CD4-positive, alpha-beta T cell treated with Interleukin-12 subunit alpha and Interleukin-12 subunit beta, for 1 hour (primary cell): ENCODE results near the gene CIAO3.
"Not testable (repeated sequence)": the region's sequence is repeated elsewhere in the genome, so short reads cannot be mapped to it uniquely, and the experiment has no call there.

ENCODE experiments used
- DNase-seq: peaks from one replicate; pipeline ENCODE4 v3.0.0-alpha.2; 2020

The CIAO3 gene

DNA sequence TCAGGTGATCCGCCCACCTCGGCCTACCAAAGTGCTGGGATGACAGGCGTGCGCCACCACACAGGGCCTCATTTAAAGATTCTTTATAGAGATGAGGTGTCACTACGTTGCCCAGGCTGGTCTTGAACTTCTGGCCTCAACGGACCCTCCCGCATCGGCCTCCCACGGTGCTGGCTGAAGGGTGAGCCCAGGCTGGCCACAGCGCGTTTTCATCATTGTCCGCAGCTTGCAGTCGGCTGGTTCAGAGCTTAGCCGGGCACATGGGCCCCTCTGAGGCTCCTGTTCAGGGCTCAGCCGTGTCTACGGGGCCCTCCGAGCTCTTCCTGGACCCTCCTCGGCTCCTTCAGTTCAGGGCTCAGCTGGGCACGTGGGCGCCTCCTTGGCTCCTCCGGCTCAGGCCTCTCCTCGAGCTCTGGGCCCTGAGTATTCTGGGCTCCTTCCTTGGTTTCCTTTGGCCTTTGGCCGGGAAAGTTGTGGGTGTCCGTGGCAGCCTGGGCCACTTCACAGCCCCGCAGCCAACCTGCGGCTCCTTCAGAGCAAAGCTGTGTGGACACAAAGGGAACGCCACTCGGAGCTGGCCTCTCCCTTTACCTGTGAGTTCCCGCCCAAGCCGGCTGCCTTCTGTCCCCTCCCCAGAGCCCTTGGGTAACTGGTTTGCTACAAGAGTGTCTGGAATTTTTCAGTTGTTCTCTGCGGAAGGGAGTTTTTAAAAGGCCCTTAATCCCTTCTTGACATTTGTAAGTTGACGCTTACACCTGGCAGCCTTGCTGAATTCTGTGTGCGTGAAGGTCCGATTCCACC lies 18.5 kb upstream of the CIAO3 start:
- DNase-seq, result no peak

DNA sequence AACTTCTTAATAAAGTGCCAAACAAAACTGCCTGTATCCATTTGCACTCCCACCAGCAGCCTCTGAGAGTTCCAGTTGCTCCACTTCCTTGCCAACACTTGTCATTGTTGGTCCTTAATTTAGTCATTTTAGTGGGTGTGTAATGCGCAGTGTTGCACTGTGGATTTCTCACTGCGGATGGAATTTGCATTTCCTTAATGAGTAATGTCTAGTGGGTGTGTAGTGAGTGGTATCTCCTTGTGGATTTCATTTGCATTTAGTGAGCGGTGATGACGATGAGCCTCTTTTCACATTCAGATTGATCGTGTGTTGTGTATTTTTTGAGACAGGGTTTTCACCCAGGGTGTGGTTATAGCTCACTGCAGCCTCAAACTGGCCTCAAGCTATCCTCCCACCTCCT lies 15.6 kb upstream of the CIAO3 start:
- no peak for DNase-seq

DNA sequence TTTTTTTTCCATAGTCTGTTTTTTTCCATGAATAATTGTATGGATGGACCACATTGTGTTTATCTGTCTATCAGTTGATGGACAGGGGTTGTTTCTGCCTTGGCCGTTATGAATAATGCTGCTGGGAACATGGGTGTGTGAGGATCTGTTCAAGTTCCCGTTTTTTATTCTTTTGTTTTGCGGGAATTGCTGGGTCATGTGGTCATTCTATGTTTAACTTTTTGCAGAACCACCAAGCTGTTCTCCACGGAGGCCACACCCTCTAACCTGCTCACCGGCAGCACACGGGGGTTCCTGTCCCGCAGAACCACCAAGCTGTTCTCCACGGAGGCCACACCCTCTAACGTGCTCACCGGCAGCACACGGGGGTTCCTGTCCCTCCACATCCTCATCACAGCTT lies 13.9 kb upstream of the CIAO3 start:
- DNase-seq, result no peak

DNA sequence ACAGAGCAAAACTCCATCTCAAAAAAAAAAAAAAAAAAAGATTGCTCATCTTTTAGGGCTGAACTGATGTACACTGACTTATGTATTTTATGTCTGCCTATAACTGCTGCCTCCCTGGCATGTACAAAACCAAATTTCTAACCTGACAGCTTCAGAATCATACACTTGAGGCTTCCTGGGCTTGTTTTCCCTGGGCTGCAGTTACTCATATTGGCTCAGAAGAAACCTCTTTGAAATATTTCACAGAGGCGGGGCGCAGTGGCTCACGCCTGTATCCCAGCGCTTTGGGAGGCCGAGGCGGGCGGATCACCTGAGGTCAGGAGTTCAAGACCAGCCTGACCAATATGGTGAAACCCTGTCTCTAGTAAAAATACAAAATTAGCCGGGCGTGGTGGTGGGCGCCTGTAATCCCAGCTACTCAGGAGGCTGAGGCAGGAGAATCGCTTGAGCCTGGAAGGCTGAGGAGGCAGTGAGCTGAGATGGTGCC lies 13.4 kb upstream of the CIAO3 start:
- not testable (repeated sequence) for DNase-seq

DNA sequence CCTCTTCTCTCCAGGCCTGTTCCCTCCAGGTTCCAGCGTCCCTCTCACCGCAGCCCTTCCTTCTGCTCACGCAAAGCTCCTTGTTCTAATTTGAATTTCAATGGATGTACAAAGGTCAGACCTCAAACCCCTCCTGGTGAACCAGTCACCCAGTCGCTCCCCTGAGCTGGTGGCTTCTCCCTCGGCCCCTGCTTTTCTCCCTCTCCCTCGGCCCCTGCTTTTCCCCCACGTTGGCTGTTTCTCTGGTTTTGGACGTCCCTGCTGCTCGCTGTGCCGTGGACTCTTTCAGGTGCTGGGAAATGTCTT lies 11.2 kb upstream of the CIAO3 start:
- DNase-seq, result no peak

DNA sequence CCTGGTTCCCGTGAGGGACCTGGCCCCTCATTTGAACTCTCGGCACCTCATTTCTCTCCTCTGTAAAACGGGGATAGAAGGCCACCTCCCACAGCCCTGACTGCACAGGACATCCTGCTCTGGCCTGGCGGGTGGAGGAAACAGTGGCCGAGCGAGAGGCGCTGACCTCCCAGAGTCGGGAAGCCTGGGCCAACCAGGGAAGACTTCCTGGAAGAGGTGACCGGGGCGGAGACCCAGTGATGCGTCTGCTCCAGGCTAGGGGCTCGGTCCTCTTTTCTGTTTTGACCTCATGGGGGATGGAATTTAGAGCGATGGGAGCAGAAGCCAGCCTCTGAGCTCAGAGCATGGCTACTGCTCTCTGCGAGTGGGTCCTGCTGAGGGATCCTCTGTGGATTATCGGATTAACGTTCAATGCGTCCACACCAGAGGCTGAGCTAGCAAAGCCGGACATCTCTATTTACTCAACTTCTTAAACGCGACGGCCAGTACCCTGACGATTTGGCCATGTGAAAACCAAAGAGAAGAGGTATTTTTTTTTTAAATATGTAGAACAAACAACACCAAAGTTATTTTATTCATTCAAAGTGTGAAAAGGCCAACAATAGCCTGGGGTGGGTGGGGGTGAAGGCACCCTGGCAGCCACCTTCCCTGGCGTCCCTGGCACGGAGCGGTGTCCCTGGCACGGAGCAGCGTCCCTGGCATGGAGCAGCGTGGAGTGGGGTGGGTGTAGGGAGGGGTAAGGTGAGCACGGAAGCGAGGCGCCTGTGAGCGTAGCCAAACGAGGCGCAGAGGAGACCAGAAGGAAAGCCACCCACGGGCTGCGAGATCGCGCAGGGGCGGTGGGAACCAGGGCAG lies 10.6 kb upstream of the CIAO3 start:
- DNase-seq, result no peak

DNA sequence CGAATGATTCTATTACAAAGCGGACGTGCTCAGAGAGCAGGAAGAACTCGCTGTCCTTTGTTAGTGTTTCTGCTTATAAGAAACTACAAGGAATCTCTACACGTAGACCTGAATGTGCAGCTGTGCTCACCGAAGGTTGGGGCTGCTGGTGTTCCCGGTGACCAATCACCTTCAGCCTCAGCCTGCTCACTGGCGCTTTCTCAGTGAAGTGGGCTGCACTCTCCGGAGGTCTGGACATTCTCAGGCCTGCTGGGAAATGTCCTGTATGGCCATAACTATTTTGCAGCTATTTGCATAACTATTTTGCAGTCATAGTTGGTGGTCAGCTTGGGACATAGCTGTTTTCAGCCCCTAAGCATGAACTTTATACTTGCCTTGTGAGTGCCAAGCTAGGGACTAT lies 9.7 kb upstream of the CIAO3 start:
- DNase-seq, result no peak

DNA sequence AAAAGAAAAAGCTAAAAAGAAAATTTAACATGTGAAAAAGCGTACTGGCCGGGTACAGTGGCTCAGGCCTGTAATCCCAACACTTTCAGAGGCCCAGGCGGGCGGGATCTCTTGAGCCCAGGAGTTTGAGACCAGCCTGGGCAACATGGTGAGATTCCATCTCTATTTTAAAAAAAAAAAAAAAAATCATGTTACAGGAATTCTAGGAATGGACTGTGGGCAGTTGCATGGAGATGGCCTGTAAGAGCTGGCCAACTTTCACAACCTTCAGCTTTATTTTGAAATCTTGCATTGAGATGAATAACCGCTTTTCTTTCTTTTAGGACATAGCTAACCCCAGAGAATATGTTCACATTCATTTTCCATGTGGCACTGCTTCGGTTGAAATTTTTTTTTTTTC lies 8.2 kb upstream of the CIAO3 start:
- DNase-seq, result no peak

DNA sequence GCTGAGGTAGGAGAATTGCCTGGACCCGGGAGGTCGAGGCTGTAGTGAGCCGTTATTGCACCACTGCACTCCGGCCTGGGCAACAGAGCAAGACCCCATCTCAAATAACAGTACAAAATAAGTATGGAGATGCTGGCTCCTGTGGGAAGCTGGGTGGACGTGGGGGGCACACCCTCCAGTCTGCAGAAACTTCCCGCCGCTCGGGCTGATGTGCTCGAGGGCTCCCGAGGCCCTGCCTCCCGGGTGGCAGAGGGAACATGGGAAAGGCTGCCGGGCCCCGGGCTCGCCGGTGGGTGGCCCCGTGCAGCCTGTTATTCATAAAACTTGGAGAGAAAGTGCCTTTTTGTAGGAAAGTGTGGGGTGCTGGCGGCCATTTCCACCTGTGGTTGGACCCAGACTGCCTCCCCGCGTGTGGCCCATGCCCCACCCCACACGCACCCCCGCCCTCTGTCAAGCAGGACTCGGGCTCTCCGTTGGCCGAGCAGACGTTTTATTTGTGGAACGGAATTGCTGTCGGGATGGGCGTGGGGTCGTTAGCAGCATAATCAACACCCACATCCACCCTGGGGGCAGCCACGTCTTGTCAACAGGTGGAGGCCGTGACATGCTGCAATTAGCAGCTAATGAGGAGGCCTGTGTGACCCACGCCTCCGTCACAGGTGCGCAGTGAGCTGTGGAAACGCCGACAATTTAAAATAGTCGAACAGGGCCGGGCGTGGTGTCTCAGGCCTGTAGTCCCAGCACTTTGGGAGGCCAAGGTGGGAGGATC lies 7.4 kb upstream of the CIAO3 start:
- DNase-seq, result no peak

DNA sequence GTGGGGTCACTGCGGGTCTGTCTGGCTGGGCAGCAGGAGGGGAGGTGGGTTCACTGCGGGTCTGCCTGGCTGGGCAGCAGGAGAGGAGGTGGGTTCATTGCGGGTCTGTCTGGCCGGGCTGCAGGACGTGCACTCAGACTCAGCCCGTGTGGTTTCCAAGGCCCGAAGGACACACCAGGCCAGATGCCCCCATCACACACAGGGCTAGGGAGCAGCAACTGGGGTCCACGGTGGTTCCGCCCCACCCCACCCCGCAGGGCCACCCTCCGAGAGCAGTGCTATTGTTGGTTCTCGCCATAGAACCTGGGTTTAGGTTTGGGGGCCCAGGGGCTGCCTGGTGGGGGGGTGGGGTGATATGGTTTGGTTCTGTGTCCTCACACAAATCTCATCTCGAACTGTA lies 5.8 kb upstream of the CIAO3 start:
- no peak for DNase-seq

DNA sequence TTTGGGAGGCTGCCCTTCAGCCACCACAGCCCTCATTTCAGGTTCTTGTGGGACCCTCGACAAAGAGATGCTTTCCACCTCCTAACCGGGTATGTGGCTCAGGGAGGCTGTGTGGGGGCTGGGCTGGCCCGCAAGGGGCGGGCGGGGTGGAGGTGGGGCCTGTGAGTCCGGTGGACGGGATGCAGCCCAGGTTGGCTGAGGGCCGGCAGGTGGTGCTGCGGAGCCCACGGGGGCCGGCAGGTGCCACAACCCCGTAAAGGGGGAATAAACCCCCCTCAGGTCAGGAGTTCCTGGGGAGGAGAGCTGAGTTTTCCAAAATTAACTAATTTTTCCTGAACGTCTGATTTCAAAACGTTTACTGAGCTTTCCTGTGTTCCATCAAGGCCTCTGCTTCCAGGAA lies 4.9 kb upstream of the CIAO3 start:
- no peak for DNase-seq

DNA sequence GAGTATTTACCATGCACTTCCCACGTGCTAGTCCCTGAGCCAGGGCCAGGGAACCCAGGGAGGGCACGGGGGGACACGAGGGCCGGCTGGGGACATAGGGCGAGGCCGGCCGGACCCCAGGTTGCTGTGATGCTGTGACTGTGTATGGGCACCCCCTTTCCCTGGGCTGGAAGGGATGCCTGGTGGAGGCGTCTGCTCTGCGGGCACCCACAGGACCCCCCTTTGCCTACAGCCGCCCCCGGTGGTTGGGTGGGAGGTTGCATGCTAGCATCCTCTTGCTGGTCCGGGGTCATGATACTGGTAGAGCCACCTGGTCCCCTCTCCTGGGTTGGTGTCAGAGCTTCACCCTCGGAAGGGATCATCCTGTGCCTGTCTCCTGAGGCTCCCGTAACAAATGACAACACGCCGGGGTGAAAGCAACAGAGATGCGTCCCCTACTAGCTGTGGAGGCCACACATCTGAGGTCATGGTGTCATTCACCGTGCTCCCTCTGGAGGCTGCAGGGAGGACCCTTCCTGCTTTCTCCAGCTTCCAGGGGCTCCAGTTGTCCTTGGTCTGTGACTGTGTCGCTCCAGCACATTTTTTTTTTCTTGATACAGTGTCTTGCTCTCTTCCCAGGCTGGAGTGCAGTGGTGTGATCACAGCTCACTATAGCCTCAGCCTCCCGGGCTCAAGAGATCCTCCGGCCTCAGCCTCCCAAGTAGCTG lies 3.1 kb upstream of the CIAO3 start:
- no peak for DNase-seq

DNA sequence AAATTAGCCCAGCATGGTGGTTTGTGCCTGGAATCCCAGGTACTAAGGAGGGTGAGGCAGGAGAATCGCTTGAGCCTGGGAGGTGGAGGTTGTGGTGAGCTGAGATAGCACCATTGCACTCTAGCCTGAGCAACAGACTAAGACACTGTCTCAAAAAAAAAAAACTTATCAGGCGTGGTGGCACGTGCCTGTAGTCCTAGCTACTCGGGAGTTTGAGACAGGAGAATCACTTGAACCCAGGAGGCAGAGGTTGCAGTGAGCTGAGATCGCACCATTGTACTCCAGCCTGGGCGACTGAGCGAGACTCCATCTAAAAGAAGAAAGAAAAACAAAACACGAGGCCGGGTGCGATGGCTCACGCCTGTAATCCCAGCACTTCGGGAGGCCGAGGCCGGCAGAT lies 2.1 kb upstream of the CIAO3 start:
- DNase-seq, result not testable (repeated sequence)

DNA sequence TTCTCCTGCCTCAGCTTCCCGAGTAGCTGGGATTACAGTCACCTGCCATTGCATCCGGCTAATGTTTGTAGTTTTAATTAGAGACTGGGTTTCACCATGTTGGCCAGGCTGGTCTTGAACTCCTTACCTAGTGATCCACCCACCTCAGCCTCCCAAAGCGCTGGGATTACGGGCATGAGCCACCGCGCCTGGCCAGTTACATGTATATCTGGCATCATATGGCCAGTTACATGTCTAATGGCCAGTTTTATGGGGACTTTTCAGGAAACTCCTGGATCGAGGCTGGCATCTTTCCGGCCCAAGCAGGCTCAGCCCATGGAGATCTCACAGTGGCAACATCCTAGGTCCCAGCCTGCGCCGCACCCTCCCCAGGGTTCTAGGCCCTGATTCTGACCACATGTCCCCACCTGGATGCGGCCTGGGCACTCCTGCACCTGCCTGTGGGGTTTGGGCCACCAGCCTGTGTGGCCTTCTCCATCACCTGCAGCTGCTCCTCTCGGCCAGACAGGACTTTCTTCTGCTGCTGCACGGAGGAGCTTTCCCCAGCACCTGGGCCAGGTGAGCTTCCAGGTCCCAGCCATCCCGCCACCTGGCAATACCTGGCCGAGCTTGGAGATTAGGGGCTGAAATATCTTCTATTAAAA lies 1.3 kb upstream of the CIAO3 start:
- DNase-seq, result no peak

DNA sequence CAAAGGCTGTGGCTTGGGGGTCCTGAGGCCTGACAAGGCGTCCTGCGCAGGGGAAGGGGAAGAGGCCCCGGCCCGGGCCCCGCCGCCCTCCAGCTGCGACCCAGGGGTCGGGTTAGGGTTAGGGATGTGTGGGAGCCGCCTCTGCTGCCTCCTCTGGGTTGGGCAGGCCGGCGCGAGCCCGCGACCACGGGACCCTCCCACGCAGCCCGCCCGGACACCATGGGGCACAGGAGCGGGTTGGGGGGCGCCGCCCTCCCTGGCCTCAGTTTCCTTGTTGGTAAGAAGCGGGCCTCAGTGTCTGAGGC lies 386 bp downstream of the CIAO3 start:
- DNase-seq, result no peak

DNA sequence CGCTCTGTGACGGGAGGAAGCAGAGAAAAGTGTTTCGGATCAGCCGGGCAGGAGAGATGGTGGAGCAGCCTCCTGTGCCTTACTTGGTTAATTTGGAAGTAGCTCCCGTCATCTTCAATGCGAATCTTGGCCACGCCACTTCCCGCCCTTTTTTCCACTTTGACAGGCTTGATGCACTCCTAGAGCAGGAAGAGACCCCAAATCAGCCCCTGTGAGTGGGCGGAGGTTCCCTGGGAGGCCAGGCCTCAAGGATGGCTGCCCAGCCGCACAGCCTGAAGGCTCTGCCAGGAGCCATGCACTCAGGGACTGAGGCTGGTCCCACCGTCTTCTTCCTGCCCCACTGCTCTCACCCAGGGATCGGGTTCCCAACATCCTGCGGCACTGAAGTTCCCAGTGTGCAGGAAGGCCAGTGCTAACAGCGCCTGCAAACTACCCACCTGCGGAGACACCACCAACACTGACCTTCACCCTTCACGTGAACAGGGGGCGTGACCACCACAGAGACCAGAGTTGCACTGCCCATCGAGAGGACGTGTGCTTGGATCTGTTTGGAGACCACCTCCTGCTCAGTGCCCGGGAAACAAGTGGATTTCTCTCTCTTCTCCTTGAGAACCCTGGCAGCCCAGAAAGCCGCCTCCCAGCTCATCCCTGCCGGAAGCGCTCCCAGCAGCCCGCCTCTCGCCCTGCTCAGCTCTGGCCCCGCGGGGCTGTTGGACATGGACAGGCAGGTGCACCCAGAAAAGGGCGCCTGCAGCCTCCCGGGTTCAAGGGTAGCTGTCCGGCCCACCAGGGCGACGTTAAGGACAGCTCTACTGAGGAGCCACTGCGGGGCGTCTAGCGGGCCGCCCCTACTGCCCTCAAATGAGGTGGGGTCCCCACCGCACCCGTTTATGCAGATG lies 988 bp downstream of the CIAO3 start:
- no peak for DNase-seq

DNA sequence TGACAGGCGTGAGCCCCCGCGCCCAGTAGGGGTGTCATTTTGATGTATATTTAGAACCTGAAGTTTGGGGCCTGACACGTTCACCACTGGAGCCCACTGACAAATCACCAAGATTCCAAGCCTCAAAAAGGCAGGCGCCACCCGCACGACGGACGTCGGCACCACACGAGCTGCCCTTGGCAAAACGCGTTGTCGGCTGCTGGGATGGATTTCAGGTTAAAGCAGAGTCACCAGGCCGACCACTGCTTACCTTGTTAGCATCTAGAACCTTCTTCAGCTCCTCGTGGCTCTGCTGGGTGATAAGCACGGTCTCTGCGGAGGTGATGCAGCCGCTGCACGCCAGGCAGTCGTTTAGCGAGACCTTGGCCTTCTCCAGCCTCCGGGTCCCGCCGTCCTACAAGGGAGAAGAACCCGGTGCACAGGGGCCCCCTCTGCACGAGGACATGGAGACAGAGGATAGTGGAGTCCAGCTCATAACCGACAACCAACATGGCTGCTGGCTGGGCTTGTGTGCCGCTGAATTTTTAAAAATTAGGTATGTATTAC lies 3.8 kb downstream of the CIAO3 start:
- DNase-seq, result no peak

DNA sequence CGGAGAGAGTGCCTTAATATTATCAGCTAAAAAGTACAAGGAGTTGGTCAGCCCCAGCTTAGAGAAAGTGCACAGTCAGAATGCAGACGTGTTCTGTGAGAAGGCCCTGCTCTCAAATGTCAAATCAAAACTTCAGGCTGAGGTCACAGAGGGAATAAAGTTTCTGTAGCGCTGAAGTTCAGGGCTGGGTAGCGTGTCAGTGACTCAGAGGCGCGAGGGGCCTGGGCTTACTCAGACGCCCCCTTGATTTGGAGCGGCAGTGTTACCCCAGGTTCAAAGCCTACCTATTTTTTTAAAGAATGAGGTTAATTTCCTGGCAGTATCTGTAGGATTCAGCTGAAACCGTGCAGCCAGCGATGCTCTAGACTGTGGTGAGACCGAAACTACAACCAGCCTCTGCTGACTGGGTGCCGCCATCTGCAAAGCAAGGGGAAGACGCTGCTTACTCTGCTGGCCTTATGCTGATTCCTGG lies 4.8 kb downstream of the CIAO3 start:
- no peak for DNase-seq

DNA sequence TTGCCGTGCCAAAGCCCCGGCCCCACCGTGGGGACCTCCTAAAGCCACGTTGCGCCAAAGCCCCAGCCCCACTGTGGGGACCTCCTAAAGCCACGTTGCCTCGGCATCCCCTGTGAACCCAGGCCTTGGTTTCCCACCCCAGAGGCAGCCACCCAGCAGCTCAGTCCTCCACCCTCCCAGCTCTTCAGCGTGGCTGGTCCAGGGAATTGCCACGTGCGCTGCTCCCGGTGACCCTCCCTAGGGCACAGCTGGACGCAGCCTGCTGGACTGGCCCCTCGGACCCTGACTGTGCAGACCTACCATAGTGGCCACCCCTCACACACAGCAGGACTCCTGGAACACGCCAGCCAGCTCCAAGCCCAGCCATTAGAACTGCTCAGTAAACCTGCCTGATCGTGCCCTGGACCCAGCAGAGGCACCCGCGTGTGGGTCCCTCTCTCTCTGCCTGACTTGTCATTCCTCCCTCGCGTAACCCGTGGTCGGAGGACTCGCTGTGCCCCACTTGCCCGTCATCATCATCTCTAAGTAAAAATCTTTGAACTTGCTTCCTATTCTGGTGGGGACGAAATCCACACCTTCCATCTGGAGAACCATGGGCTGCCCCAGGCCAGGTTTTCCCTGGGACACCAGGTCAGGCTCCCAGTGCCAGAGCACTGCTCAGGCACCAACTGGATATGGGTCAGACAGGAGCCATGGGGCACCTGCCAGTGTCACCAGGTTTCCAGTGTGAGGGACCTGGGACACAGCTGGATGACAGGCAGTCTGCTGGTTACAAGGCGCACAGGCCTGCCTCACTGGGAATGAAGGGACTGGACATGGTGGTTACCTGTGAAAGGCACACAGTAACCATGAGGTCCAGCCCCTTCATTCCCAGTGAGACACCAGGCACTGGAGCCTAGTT lies 5.6 kb downstream of the CIAO3 start:
- DNase-seq, result no peak
